Measurements from ENCODE around the gene ADAMTS12.

DNA sequence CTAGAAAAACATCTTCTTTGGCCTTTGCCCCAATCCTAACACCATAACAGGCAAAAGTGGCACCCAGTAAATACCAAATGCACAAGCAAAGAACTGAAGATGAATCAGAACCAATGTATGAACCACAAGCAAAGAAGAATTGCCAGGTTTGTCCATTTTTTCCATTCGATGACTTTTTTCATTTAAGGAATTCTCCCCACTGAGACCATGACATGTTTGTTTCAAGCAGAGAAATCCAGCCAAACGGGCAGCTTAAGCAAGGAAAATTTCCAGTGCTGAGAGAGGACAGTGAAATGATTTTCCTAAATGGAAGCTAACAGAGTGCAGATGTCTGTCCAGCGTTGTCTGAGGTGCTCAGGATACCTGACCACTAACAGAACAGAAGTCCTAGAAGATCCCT, 203.7 kb downstream of the ADAMTS12 start:
- TF ChIP-seq EZH2 (IDR thresholded peaks at IDR 0.05; ENCODE audit: insufficient read depth, poor library complexity, severe bottlenecking) = no peak
- TF ChIP-seq EZH2phosphoT487 (IDR thresholded peaks at IDR 0.05; ENCODE audit: insufficient read depth, low read depth) = no peak

Measured in GM23248 (cell line).